HG02870 (cell line): ENCODE results near the gene CLDN15.
"Not testable (repeated sequence)": the region's sequence is repeated elsewhere in the genome, so short reads cannot be mapped to it uniquely, and the experiment has no call there.

Source experiments
- ATAC-seq: cut with Tn5 transposase; IDR thresholded peaks from one replicate; pipeline ENCODE4 v1.9.1; 2021; ENCODE audit warnings: mild to moderate bottlenecking, moderate library complexity; ENCODE audit not compliant: unreplicated experiment

CLDN15 gene

DNA sequence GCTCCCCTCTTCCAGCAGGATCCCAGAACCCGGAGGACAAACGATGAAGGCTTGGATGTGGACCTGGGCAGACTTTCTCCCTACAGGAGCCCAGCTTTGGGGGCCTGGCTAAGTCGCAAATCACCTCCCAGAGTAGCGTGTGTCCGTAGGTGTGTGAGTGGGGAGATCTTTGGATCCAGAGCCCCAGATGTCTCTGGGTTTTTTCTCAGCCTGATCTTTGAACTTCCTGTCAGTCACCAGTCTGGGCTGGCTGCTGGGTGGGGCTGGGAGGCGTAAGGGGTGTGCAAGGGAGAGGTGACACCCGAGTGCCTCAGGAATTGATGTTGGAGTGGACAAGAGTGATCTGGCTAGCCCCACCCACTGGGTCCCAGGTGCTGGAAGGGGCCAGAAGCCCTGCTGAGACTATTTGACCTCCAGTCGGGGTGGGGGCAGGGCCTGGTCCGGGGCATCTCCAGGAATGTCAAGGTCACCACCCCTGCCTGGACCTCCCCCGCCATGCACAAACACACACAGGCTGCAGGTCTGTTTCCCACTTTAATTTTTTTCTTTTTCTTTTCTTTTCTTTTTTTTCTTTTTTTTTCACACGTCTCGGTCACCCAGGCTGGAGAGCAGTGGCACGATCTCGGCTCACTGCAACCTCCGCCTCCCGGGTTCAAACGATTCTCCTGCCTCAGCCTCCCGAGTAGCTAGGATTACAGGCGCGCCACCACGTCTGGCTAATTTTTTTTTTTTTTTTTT lies 36.6 kb downstream of the CLDN15 start, which contains the start of gene MOGAT3:
Gene MOGAT3, minus strand, starts transcription at position 175 of the 738 bp plus-strand sequence. CDS start 182 bp downstream, outside the sequence.
- no peak for ATAC-seq

DNA sequence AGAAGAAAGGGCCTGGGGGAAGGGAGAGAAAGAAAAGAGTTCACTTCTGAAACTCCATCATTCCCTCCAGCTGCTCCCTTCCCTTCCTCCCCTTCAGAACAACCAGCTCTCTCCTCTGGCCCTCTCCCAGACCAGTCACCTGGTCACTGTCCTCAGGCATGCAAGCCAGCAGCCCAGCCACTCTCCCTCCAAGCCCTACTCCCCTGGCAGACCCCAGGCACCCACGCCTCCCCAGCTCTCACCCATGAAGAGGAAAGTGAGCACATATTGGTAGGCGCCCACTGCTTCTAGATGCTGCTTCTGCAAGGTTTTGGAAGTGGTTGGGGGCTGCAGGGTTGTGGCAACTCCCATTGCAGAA lies 37.1 kb downstream of the CLDN15 start:
- ATAC-seq = no peak

DNA sequence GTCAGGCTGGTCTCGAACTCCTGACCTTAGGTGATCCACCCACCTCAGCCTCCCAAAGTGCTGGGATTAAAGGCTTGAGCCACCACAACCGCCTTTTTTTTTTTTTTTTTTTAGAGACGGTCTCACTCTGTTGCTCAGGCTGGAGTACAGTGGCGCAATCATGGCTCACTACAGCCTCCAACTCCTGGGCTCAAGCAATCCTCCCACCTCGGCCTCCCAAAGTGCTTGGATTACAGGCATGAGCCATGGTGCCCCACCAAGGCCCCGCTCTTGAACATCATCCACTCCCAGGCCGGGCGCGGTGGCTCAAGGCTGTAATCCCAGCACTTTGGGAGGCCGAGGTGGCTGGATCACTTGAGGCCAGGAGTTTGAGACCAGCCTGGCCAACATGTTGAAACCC lies 38.1 kb downstream of the CLDN15 start:
- ATAC-seq = not testable (repeated sequence)

DNA sequence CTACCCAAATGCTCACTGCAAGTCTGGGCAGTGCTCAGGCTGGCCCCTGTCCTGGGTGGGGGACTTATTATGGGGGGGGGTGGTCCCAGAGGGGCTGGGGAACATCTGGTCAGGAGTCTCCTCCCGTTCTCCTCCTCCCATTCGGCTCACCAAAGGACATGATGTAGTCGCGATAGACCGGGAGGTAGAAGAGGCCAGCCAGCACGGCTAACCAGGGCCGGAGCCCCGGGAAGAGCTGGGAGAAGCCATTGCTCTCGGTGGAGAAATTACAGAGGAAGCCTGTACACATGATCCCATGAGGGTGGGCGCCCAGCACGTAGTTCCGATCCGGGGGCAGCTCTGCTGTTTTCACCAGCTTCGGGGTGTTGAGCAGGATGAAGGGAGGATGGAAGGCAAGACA lies 39.1 kb downstream of the CLDN15 start:
- no peak for ATAC-seq

DNA sequence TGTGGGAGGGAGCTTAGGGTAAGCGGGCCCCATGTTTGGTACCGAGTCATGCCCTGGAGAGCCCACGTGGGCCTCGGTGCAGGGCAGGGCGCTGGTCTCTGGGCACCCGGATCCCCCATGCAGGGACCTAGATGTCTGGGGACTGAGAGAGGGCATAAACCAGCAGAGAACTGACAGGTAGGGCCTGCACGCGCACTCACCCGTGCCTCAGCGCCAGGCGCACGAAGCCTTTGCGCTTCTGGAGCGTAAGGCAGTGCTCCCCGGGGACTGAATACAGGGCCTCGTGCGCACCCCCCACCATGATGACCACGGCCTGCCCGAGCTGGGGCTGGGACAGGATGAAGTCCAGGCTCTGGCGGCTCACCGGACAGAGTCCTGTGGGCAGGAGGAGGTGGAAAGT lies 39.6 kb downstream of the CLDN15 start:
- no peak for ATAC-seq

DNA sequence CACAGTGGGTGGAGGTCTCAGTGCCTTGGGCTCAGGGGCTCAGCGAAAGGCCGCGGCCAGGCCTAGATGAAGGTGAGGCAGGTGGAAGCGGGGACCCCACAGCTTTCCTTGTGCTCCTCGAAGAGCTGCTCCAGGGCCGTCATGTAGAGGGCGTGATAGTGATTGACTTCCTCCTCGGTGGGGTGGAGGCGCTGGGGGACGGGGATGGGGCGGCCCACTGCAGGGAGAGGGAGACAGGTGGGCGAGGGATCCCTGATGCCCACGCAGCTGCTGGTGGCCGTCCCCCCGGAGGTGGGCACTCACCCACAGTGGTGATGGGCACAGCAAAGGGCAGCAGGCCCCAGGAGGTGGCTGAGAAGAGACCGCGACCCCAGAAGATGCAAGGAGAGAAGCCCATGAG lies 41.7 kb downstream of the CLDN15 start:
- ATAC-seq = no peak

DNA sequence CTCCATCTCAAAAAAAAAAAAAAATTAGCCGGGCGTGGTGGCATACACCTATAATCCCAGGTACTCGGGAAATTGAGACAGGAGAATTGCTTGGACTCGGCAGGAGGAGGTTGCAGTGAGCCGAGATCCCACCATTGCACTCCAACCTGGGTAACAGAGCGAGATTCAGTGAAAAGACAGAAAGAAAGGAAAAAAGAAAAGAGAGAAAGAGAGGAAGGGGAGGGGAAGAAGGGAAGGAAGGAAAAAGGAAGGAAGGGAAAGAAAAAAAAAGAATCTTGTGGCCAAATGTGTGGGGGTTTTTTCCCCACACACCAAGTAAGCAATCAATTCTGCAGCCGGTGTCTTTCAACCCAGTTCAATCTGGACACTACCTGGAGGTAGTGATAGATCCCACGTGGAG lies 48.5 kb downstream of the CLDN15 start:
- no peak for ATAC-seq

DNA sequence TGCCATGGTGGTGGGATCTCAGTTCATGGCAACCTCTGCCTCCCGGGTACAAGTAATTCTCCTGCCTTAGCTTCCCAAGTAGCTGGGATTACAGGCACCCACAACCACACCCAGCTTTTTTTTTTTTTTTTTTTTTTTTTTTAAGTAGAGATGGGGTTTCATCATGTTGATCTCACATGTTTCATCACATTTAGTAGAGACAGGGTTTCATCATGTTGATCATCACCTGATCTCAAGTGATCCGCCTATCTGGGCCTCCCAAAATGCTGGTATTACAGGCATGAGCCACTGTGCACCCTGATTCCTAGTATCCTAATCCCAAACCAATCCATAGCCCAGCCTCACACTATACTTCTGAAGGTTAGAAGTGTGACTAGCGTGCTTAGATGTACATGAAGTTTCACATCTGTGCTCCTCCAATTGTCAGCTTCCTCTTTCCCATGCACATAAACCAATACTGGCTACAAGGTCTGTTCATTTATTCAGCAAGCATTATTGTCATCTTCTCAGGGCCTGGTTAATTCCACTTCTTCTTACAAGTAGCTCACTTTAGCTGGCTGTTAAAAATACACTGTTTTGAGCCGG lies 50.7 kb downstream of the CLDN15 start:
- ATAC-seq = no peak

DNA sequence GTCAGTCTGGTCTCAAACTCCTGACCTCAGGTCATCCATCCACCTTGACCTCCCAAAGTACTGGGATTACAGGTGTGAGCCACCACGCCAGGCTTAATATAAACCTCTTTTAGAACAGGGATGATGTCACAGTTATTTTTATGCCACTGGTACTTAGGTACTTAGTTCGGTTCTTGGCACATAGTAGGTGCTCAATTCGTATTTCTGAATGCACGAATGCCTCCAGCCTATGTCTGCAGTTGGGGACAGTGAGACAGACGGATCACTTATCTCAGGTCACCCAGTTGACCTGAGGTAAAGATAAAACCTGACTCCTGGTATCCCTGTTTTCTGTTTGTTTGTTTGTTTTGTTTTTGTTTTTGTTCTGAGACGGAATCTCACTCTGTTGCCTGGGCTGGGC lies 51.4 kb downstream of the CLDN15 start:
- ATAC-seq = no peak

DNA sequence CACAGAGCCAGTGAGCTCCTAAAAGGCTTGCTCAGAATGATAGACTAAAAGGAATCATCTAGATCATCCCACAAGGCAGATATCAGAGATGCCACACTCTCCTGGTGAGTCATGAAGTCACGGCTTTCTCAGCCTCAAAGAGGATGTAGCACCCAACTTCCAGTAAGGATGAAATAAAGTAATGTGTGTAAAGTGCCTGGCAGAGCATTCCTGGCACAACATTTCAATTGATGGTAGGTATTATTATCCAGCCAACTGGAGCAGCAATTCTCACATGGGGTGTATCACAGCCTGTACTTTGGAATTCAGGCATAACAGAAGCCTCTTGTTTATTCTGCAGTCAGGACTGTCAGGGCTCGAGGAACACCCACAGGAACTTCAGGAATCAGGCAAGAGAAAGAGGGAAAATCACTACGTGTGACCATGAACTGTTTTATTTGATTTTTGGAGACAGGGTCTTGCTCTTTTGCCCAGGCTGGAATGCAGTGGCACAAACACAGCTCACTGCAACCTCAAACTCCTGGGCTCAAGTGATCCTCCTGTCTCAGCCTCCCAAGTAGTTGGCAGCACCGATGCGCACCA lies 52.3 kb downstream of the CLDN15 start:
- ATAC-seq = no peak
